Natural killer cell (primary cell): ENCODE results near the gene CCDC178. TPM values are rescaled to one million over a fixed set of nuclear protein-coding genes. Genes with fewer than 3 reads are reported as not detected.

Source experiments
- ATAC-seq, 3 donors: fragments of 150-1000 bp in 2 of 3; fragments of 200-7000 bp in 1 of 3; cut with Tn5 transposase; 1 replicate in 1 of 3; 2 replicates in 2 of 3; pipeline ENCODE4 v1.10.0; 2021; ENCODE audit warnings: mild to moderate bottlenecking in 2 of 3, moderate library complexity in 2 of 3
- DNase-seq, 2 donors: peaks; one replicate each; pipeline versions ENCODE4 v3.0.0 to v3.0.0-alpha.2; 2013 to 2021; ENCODE audit warnings: mixed read lengths in 1 of 2
- H3K27ac ChIP-seq: one replicate; pipeline ENCODE4 v1.5.1; 2013; ENCODE audit warnings: mild to moderate bottlenecking, low read length
- H3K27me3 ChIP-seq: one replicate; pipeline ENCODE4 v1.6.1; 2013; ENCODE audit warnings: low read length; ENCODE audit not compliant: control insufficient read depth, insufficient read depth
- H3K36me3 ChIP-seq: one replicate; pipeline ENCODE4 v1.6.1; 2013; ENCODE audit warnings: low read length; ENCODE audit not compliant: control insufficient read depth, insufficient read depth
- H3K4me1 ChIP-seq: one replicate; pipeline ENCODE4 v1.6.1; 2013; ENCODE audit warnings: low read length; ENCODE audit not compliant: control insufficient read depth, insufficient read depth
- H3K4me3 ChIP-seq: one replicate; pipeline ENCODE4 v1.5.1; 2013; ENCODE audit warnings: low read length
- H3K9me3 ChIP-seq: one replicate; pipeline ENCODE4 v1.6.1; 2013; ENCODE audit warnings: low read length; ENCODE audit not compliant: control insufficient read depth, insufficient read depth
- H3K27ac Mint-ChIP-seq, 2 donors: one replicate each; pipeline ENCODE4 v1.8.0; 2022; ENCODE audit warnings: mild to moderate bottlenecking in 2 of 2, mixed read lengths in 2 of 2, moderate library complexity in 1 of 2
- H3K27me3 Mint-ChIP-seq, 2 donors: one replicate each; pipeline ENCODE4 v1.8.0; 2022; ENCODE audit warnings: low read depth in 2 of 2, mixed read lengths in 2 of 2
- H3K36me3 Mint-ChIP-seq: one replicate; pipeline ENCODE4 v1.8.0; 2022; ENCODE audit warnings: mixed read lengths
- H3K4me1 Mint-ChIP-seq, 2 donors: one replicate each; pipeline ENCODE4 v1.8.0; 2022; ENCODE audit warnings: mixed read lengths in 2 of 2
- H3K4me3 Mint-ChIP-seq: one replicate; pipeline ENCODE4 v1.8.0; 2022; ENCODE audit warnings: mild to moderate bottlenecking, moderate library complexity, mixed read lengths
- H3K9me3 Mint-ChIP-seq, 2 donors: one replicate each; pipeline ENCODE4 v1.8.0; 2022; ENCODE audit warnings: mixed read lengths in 2 of 2
- CTCF ChIP-seq: fragments of 200-600 bp; IDR thresholded peaks from one replicate; pipeline ENCODE4 v1.8.0; 2022; ENCODE audit warnings: antibody characterized with exemption
- WGBS: methylation state at CpG from one replicate; pipeline ENCODE4 v1.1.7; 2013; ENCODE audit warnings: missing lambda C conversion rate; ENCODE audit not compliant: insufficient coverage; 5-methylcytosine and 5-hydroxymethylcytosine counted together
- intact Hi-C: fragments of 100-400 bp; cut with micrococcal nuclease; formaldehyde crosslinking; loops from one replicate; pipeline ENCODE4 v1.14.2; 2022
- total RNA-seq, 4 donors: library from RNA; stranded (reverse); fragments of 120-200 nt in 1 of 4; gene quantifications; one replicate each; pipeline versions ENCODE4 v1.2.3 to v1.2.4, GENCODE V29; 2013 to 2022

CCDC178 gene
- not detected for total RNA-seq
- total RNA-seq (2013), result not detected

- ATAC-seq, result no peak
- H3K27ac Mint-ChIP-seq, result no peak within 1 kb of the TSS
- Histone ChIP-seq H3K9me3 (no peaks in the 10 kb centered on the region), H3K27ac (no peak within 1 kb of the TSS), H3K27me3 (peaks cover 3% of the 10 kb centered on the region), H3K4me1 (no peaks in the 10 kb centered on the region), H3K36me3 (no peaks in the 10 kb centered on the region), H3K4me3 (no peak within 1 kb of the TSS)
- no peak for TF ChIP-seq CTCF
- peaks cover 6% of the 10 kb centered on the region for H3K36me3 Mint-ChIP-seq
- intact Hi-C loops, result no loop called here
- H3K4me1 Mint-ChIP-seq, result no peaks in the 10 kb centered on the region
- peaks cover 6 to 12% of the 10 kb centered on the region in 2 donors for H3K9me3 Mint-ChIP-seq
- H3K4me3 Mint-ChIP-seq, result no peak within 1 kb of the TSS
- WGBS, result 7% methylated on average over 76 of the region's 77 CpGs
- H3K27me3 Mint-ChIP-seq, result peaks cover 12 to 19% of the 10 kb centered on the region in 2 donors
- DNase-seq, result no peak
Observed at GRCh38 chr18:33440060-33441043, at the start of gene CCDC178. TSS of gene CCDC178 (minus strand) at chr18:33440721. CDS start at chr18:33412088, 28,633 bp downstream.

- no CpG with 5 or more reads among the region's 1 CpG for WGBS
- intact Hi-C loops, result no loop called here
- ATAC-seq, result no peak
- no peak for TF ChIP-seq CTCF
- Histone ChIP-seq H3K27ac (no peak overlapping the region), H3K36me3 (no peaks in the 10 kb centered on the region), H3K27me3 (no peaks in the 10 kb centered on the region), H3K9me3 (peaks cover 3% of the 10 kb centered on the region), H3K4me3 (no peak overlapping the region), H3K4me1 (no peaks in the 10 kb centered on the region)
- Mint-ChIP-seq H3K4me3 (no peak overlapping the region), H3K27ac (no peak overlapping the region), H3K27me3 (no peaks in the 10 kb centered on the region), H3K9me3 (peaks cover 3 to 4% of the 10 kb centered on the region in 2 donors), H3K4me1 (no peaks in the 10 kb centered on the region), H3K36me3 (no peaks in the 10 kb centered on the region)
- DNase-seq, result no peak
Observed at GRCh38 chr18:33483908-33484307, 43.4 kb upstream of the CCDC178 start.

DNA sequence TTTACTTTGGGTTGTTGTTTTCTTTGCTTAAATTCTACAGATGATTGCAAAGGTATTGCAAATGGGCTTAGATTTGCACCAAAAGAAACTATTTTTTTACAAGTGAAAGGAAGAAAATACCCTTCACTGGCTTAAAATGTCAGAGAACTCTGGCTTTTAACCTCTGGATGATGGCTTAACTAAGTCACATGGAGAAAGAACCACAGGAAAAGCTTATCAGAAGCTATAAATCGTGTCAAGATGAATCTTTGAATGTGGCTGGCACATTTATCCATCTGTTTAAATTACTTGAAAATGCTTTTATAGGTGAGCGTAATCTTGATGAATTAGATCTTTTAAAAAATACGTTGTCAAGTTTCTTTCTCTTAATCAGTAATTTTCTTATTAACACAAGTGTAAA lies 32.0 kb upstream of the CCDC178 start:
- Histone ChIP-seq H3K4me1 (no peaks in the 10 kb centered on the region), H3K4me3 (no peak overlapping the region), H3K27ac (no peak overlapping the region), H3K36me3 (no peaks in the 10 kb centered on the region), H3K9me3 (no peaks in the 10 kb centered on the region), H3K27me3 (no peaks in the 10 kb centered on the region)
- intact Hi-C loops, result no loop called here
- Mint-ChIP-seq H3K27me3 (no peaks in the 10 kb centered on the region), H3K27ac (no peak overlapping the region), H3K4me1 (no peaks in the 10 kb centered on the region), H3K9me3 (peaks cover 2 to 6% of the 10 kb centered on the region in 2 donors), H3K4me3 (no peak overlapping the region), H3K36me3 (no peaks in the 10 kb centered on the region)
- DNase-seq (no peak), ATAC-seq (no peak)
- 11% methylated on average over 1 of the region's 3 CpGs for WGBS
- TF ChIP-seq CTCF, result no peak
